ENCODE data around the gene USP3.

USP3 gene

DNA sequence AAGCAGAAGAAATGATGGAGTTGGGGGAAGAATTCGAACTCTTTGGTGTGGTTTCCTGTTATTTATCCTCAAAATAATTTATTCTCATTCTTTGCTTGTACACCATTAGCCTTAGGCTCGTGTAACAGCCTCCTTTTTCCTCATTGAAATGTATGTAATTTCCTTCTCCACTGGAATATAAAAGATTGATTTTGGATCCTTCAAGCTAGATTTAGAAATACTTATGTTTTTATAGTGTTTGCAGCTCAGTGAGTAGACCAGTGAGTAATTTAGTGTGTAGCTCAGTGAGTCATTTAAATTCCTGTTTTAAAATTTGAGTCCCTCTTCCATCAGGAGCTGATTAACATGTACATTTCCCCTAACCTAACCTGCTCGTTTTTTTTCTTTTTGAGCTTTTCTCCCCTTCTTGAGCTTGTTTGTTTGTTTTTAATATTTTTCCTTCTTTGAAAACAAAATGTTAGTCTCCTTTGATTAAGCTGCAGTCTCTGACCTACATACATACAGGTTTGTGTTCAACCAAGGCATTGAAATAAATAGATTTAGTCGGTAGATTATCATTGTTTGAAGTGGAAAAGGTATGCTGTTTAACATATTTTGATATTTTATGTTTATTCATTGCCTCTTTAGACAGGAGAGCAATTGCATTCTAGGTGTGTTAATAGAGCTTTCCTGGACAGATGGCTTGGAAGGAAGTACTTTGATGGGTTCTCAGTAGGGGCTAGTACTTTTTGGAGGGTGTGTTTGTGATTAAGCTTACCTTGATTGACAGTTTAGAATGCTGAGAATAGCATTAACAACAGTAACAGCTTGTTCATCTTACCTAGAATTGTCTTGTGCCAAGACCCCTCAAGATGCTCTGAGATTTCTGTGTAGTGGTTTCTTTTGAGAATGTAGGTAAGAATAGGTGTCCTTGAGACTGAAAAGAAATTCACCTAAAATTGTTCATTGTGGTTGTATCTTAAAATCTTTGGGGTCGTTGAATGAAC, 5.9 kb downstream of the USP3 start:
- no peak for TF ChIP-seq GLIS3 (CRISPR knock-in tag; IDR thresholded peaks at IDR 0.05)
- no peak for TF ChIP-seq SNAI2 (CRISPR knock-in tag; IDR thresholded peaks at IDR 0.05)
- TF ChIP-seq TOX (CRISPR knock-in tag; IDR thresholded peaks at IDR 0.05; ENCODE audit: borderline replicate concordance) = no peak
- TF ChIP-seq ISL1 (CRISPR knock-in tag; IDR thresholded peaks at IDR 0.05) = no peak
- no peak for TF ChIP-seq ARNTL (CRISPR knock-in tag; IDR thresholded peaks at IDR 0.05; ENCODE audit: borderline replicate concordance, low read depth)
- peak; percentile 63 for ATAC-seq

DNA sequence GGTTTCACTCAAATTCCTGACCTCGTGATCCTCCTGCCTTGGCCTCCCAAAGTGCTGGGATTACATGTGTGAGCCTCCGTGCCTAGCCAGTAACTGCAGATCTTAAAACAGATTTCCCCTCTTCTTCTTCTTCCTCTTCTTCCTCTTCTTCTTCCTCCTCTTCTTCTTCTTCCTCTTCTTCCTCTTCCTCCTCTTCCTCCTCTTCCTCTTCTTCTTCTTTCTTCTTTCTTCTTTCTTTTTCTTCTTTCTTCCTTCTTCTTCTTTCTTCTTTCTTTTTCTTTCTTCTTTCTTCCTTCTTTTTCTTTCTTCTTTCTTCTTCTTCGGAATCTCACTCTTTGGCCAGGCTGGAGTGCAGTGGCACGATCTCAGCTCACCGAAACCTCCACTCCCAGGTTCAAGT, 7.8 kb downstream of the USP3 start:
- no peak for ATAC-seq
- TF ChIP-seq ZFP3 (CRISPR knock-in tag; IDR thresholded peaks at IDR 0.05) (no peak), CSDC2 (CRISPR knock-in tag; IDR thresholded peaks at IDR 0.05) (no peak), TCF4 (CRISPR knock-in tag; IDR thresholded peaks at IDR 0.05; ENCODE audit: borderline replicate concordance) (no peak), SNAI2 (CRISPR knock-in tag; IDR thresholded peaks at IDR 0.05) (no peak)
- TF ChIP-seq, protein P1, sequence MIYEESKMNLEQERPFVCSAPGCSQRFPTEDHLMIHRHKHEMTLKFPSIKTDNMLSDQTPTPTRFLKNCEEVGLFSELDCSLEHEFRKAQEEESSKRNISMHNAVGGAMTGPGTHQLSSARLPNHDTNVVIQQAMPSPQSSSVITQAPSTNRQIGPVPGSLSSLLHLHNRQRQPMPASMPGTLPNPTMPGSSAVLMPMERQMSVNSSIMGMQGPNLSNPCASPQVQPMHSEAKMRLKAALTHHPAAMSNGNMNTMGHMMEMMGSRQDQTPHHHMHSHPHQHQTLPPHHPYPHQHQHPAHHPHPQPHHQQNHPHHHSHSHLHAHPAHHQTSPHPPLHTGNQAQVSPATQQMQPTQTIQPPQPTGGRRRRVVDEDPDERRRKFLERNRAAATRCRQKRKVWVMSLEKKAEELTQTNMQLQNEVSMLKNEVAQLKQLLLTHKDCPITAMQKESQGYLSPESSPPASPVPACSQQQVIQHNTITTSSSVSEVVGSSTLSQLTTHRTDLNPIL (CRISPR knock-in tag; IDR thresholded peaks at IDR 0.05; ENCODE audit: low read depth) = no peak

DNA sequence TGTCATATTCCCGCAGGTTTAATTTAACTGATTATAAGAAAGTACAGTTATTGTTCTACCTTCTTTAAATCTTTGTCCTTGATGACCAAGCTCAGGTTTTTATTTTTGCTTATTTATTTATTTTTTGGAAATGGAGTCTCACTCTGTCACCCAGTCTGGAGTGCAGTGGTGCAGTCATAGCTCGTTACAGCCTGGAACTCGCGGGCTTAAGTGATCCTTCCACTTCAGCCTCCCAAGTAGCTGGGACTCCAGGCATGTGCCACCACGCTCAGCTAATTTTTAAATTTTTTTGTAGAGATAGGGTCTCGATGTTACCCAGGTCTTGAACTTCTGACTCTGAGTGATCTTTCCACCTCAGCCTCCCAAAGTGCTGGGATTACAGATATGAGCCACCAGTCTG, 8.9 kb downstream of the USP3 start:
- no peak for ATAC-seq
- TF ChIP-seq BACH2 (CRISPR knock-in tag; IDR thresholded peaks at IDR 0.05; ENCODE audit: borderline replicate concordance) (no peak), ISL1 (CRISPR knock-in tag; IDR thresholded peaks at IDR 0.05) (no peak), GLIS3 (CRISPR knock-in tag; IDR thresholded peaks at IDR 0.05) (no peak), ZFP30 (CRISPR knock-in tag; IDR thresholded peaks at IDR 0.05) (no peak), ARNTL (CRISPR knock-in tag; IDR thresholded peaks at IDR 0.05; ENCODE audit: borderline replicate concordance, low read depth) (no peak), ZFP3 (CRISPR knock-in tag; IDR thresholded peaks at IDR 0.05) (no peak), ZNF70 (CRISPR knock-in tag; IDR thresholded peaks at IDR 0.05) (no peak), TCF4 (CRISPR knock-in tag; IDR thresholded peaks at IDR 0.05; ENCODE audit: borderline replicate concordance) (no peak), RARB (CRISPR knock-in tag; IDR thresholded peaks at IDR 0.05) (no peak), ZNF8 (CRISPR knock-in tag; IDR thresholded peaks at IDR 0.05) (no peak), CSDC2 (CRISPR knock-in tag; IDR thresholded peaks at IDR 0.05) (no peak), OSR1 (CRISPR knock-in tag; IDR thresholded peaks at IDR 0.05) (no peak), ZNF565 (CRISPR knock-in tag; conservative IDR thresholded peaks at IDR 0.05; ENCODE audit: low read depth) (no peak), PPARA (CRISPR knock-in tag; IDR thresholded peaks at IDR 0.05; ENCODE audit: borderline replicate concordance) (no peak), ESRRG (CRISPR knock-in tag; IDR thresholded peaks at IDR 0.05) (no peak), TOX (CRISPR knock-in tag; IDR thresholded peaks at IDR 0.05; ENCODE audit: borderline replicate concordance) (no peak)
- TF ChIP-seq, protein P2, sequence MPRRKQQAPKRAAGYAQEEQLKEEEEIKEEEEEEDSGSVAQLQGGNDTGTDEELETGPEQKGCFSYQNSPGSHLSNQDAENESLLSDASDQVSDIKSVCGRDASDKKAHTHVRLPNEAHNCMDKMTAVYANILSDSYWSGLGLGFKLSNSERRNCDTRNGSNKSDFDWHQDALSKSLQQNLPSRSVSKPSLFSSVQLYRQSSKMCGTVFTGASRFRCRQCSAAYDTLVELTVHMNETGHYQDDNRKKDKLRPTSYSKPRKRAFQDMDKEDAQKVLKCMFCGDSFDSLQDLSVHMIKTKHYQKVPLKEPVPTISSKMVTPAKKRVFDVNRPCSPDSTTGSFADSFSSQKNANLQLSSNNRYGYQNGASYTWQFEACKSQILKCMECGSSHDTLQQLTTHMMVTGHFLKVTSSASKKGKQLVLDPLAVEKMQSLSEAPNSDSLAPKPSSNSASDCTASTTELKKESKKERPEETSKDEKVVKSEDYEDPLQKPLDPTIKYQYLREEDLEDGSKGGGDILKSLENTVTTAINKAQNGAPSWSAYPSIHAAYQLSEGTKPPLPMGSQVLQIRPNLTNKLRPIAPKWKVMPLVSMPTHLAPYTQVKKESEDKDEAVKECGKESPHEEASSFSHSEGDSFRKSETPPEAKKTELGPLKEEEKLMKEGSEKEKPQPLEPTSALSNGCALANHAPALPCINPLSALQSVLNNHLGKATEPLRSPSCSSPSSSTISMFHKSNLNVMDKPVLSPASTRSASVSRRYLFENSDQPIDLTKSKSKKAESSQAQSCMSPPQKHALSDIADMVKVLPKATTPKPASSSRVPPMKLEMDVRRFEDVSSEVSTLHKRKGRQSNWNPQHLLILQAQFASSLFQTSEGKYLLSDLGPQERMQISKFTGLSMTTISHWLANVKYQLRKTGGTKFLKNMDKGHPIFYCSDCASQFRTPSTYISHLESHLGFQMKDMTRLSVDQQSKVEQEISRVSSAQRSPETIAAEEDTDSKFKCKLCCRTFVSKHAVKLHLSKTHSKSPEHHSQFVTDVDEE (CRISPR knock-in tag; IDR thresholded peaks at IDR 0.05) = no peak
- TF ChIP-seq, protein P1 (CRISPR knock-in tag; IDR thresholded peaks at IDR 0.05; ENCODE audit: low read depth) = no peak
- TF ChIP-seq, protein P3, sequence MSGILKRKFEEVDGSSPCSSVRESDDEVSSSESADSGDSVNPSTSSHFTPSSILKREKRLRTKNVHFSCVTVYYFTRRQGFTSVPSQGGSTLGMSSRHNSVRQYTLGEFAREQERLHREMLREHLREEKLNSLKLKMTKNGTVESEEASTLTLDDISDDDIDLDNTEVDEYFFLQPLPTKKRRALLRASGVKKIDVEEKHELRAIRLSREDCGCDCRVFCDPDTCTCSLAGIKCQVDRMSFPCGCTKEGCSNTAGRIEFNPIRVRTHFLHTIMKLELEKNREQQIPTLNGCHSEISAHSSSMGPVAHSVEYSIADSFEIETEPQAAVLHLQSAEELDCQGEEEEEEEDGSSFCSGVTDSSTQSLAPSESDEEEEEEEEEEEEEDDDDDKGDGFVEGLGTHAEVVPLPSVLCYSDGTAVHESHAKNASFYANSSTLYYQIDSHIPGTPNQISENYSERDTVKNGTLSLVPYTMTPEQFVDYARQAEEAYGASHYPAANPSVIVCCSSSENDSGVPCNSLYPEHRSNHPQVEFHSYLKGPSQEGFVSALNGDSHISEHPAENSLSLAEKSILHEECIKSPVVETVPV (CRISPR knock-in tag; IDR thresholded peaks at IDR 0.05) = no peak
- TF ChIP-seq, protein P4, sequence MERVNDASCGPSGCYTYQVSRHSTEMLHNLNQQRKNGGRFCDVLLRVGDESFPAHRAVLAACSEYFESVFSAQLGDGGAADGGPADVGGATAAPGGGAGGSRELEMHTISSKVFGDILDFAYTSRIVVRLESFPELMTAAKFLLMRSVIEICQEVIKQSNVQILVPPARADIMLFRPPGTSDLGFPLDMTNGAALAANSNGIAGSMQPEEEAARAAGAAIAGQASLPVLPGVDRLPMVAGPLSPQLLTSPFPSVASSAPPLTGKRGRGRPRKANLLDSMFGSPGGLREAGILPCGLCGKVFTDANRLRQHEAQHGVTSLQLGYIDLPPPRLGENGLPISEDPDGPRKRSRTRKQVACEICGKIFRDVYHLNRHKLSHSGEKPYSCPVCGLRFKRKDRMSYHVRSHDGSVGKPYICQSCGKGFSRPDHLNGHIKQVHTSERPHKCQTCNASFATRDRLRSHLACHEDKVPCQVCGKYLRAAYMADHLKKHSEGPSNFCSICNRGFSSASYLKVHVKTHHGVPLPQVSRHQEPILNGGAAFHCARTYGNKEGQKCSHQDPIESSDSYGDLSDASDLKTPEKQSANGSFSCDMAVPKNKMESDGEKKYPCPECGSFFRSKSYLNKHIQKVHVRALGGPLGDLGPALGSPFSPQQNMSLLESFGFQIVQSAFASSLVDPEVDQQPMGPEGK (CRISPR knock-in tag; IDR thresholded peaks at IDR 0.05; ENCODE audit: borderline replicate concordance) = no peak

Measured in SK-N-SH treated with all-trans-retinoic acid at 6 μM for 48 hours (cell line).